GM18520 (cell line): Measurements from ENCODE around the gene DNLZ.
"Not testable (repeated sequence)": the region's sequence is repeated elsewhere in the genome, so short reads cannot be mapped to it uniquely, and the experiment has no call there.

Experiments
- ATAC-seq: cut with Tn5 transposase; IDR thresholded peaks from one replicate; pipeline ENCODE4 v1.9.1; 2021; ENCODE audit not compliant: unreplicated experiment

DNLZ gene

GRCh38 chr9:136363106-136363948 is at the start of gene DNLZ:
Gene DNLZ, minus strand, starts transcription at chr9:136363744. Its CDS starts 30 bp downstream, at chr9:136363714.
- peak; percentile 57 for ATAC-seq

- no peak for ATAC-seq
Measured at GRCh38 chr9:136412962-136413361, 49.4 kb upstream of the DNLZ start.

- ATAC-seq: no peak
Measured at GRCh38 chr9:136411378-136411777, 47.8 kb upstream of the DNLZ start.

- peak; percentile 78 for ATAC-seq
Measured at GRCh38 chr9:136410500-136411287, 47.1 kb upstream of the DNLZ start, which contains the start of the genes ENTR1 and PMPCA. Gene ENTR1, minus strand, starts transcription at chr9:136410614. Its CDS starts 217 bp downstream, at chr9:136410397. Gene PMPCA, plus strand, starts transcription at chr9:136410658. Its CDS starts 11 bp downstream, at chr9:136410669.

- ATAC-seq: peak; percentile 10
Measured at GRCh38 chr9:136409557-136410455, 46.3 kb upstream of the DNLZ start.

- no peak for ATAC-seq
Measured at GRCh38 chr9:136407911-136408310, 44.4 kb upstream of the DNLZ start.

- ATAC-seq: not testable (repeated sequence)
Measured at GRCh38 chr9:136407061-136407460, 43.5 kb upstream of the DNLZ start.

GRCh38 chr9:136405904-136406303 is 42.4 kb upstream of the DNLZ start:
- ATAC-seq: not testable (repeated sequence)

GRCh38 chr9:136405481-136405880 is 41.9 kb upstream of the DNLZ start:
- ATAC-seq: no peak

- no peak for ATAC-seq
Measured at GRCh38 chr9:136404801-136405136, 41.2 kb upstream of the DNLZ start.

- no peak for ATAC-seq
Measured at GRCh38 chr9:136403915-136404800, 40.6 kb upstream of the DNLZ start.

- ATAC-seq: peak; percentile 28
Measured at GRCh38 chr9:136403538-136403914, 40.0 kb upstream of the DNLZ start.

- no peak for ATAC-seq
Measured at GRCh38 chr9:136402067-136402466, 38.5 kb upstream of the DNLZ start.

GRCh38 chr9:136401173-136401922 is 37.8 kb upstream of the DNLZ start:
- ATAC-seq: no peak

GRCh38 chr9:136400038-136400834 is 36.7 kb upstream of the DNLZ start, which contains the start of gene SNAPC4:
Gene SNAPC4, minus strand, starts transcription at chr9:136400170. Its CDS starts 1,742 bp downstream, at chr9:136398428.
- ATAC-seq: peak; percentile 63

- ATAC-seq: peak; percentile 22
Measured at GRCh38 chr9:136399176-136400037, 35.9 kb upstream of the DNLZ start.

- no peak for ATAC-seq
Measured at GRCh38 chr9:136398286-136398685, 34.7 kb upstream of the DNLZ start.
